HL-60 (cell line): Measurements from ENCODE around the gene TRABD.

Experiments used
- DNase-seq, 2 experiments: peaks; one replicate each; pipeline ENCODE4 v3.0.0-alpha.2; 2010 to 2020; ENCODE audit warnings: low read depth in 1 of 2, low spot score in 1 of 2
- H3K27ac ChIP-seq: fragments of 250-450 bp; sonication (Bioruptor Pico); replicated peaks from 2 replicates; pipeline ENCODE4 v1.5.1; 2020; ENCODE audit warnings: mild to moderate bottlenecking, moderate library complexity
- H3K27me3 ChIP-seq: fragments of 250-450 bp; sonication (Bioruptor Pico); 2 replicates; pipeline ENCODE4 v1.5.1; 2021; ENCODE audit warnings: mild to moderate bottlenecking, moderate library complexity; ENCODE audit not compliant: insufficient read depth, poor library complexity, severe bottlenecking
- H3K4me3 ChIP-seq: replicated peaks from 2 replicates; pipeline ENCODE4 v1.5.1; 2011; ENCODE audit warnings: mild to moderate bottlenecking, control low read depth, low read length; ENCODE audit not compliant: insufficient read depth
- GABPA ChIP-seq: IDR thresholded peaks from 2 replicates; pipeline ENCODE4 v1.6.1; 2012; ENCODE audit warnings: low read depth
- POLR2AphosphoS5 ChIP-seq: IDR thresholded peaks from 2 replicates; pipeline ENCODE4 v1.6.1; 2012; ENCODE audit warnings: low read depth
- SPI1 ChIP-seq: IDR thresholded peaks from 2 replicates; pipeline ENCODE4 v1.6.1; 2012; ENCODE audit warnings: low read depth, mild to moderate bottlenecking, borderline replicate concordance
- TF ChIP-seq, protein P1 (sequence below): IDR thresholded peaks from 2 replicates; pipeline ENCODE4 v1.6.1; 2012; ENCODE audit warnings: low read depth; ENCODE audit not compliant: insufficient replicate concordance
- TF ChIP-seq, protein P2 (sequence below): IDR thresholded peaks from one replicate; pipeline ENCODE4 v1.5.1; 2011; ENCODE audit warnings: low read length, control low read depth, inconsistent platforms; ENCODE audit not compliant: insufficient read depth

The TRABD gene

DNA sequence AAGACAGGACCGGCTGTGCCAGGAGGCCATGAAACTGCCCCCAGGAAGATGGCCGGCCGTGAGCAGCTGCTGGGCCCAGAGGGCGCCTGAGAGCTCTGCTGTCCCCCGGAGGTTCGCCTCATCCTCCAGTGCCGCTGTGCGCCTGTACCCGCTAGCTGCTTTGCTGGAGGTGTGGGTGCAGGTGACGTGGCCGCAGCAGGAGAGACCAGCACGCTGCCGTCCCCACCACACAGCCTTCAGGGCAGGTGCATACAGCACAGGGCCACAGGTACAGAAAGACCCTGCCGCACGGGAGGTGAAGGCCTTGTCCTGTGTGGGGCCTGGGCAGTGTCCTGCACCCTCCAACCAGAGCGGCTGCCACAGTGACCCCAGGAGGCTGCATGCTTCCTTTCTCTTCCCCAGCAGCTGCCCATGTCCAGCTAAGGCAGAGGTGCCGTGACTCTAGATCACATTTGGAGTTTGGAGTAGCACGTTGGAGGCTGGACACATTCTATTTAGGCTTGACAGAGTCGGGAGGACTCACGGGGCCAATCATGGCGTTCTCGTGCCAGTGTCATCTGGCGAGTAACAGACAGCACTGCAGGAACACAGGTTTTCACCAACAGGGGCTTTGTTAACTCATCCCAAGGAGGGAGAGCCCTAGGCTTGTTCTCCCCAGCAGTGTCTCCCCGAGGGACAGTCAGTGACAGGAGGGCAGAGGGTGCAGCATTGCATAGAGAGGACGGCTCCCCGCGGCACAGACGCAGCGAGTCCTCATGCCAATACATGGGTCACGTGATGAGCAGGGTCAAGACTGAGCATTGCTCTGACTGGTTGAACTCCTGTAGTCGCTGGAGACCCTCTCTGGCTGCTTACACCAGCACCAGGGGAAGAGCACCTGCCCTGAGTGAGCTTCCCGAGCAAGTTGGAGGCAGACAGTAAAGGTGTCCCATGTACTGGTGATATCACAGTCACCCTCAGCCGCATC, 33.9 kb upstream of the TRABD start:
- TF ChIP-seq, protein P1, sequence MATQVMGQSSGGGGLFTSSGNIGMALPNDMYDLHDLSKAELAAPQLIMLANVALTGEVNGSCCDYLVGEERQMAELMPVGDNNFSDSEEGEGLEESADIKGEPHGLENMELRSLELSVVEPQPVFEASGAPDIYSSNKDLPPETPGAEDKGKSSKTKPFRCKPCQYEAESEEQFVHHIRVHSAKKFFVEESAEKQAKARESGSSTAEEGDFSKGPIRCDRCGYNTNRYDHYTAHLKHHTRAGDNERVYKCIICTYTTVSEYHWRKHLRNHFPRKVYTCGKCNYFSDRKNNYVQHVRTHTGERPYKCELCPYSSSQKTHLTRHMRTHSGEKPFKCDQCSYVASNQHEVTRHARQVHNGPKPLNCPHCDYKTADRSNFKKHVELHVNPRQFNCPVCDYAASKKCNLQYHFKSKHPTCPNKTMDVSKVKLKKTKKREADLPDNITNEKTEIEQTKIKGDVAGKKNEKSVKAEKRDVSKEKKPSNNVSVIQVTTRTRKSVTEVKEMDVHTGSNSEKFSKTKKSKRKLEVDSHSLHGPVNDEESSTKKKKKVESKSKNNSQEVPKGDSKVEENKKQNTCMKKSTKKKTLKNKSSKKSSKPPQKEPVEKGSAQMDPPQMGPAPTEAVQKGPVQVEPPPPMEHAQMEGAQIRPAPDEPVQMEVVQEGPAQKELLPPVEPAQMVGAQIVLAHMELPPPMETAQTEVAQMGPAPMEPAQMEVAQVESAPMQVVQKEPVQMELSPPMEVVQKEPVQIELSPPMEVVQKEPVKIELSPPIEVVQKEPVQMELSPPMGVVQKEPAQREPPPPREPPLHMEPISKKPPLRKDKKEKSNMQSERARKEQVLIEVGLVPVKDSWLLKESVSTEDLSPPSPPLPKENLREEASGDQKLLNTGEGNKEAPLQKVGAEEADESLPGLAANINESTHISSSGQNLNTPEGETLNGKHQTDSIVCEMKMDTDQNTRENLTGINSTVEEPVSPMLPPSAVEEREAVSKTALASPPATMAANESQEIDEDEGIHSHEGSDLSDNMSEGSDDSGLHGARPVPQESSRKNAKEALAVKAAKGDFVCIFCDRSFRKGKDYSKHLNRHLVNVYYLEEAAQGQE = no peak
- no peak for TF ChIP-seq SPI1
- TF ChIP-seq, protein P2, sequence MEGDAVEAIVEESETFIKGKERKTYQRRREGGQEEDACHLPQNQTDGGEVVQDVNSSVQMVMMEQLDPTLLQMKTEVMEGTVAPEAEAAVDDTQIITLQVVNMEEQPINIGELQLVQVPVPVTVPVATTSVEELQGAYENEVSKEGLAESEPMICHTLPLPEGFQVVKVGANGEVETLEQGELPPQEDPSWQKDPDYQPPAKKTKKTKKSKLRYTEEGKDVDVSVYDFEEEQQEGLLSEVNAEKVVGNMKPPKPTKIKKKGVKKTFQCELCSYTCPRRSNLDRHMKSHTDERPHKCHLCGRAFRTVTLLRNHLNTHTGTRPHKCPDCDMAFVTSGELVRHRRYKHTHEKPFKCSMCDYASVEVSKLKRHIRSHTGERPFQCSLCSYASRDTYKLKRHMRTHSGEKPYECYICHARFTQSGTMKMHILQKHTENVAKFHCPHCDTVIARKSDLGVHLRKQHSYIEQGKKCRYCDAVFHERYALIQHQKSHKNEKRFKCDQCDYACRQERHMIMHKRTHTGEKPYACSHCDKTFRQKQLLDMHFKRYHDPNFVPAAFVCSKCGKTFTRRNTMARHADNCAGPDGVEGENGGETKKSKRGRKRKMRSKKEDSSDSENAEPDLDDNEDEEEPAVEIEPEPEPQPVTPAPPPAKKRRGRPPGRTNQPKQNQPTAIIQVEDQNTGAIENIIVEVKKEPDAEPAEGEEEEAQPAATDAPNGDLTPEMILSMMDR = no peak
- TF ChIP-seq POLR2AphosphoS5 = no peak
- TF ChIP-seq GABPA = no peak
- H3K27ac ChIP-seq = no peak overlapping the region
- H3K27me3 ChIP-seq = no peaks in the 10 kb centered on the region
- no peak for DNase-seq
- H3K4me3 ChIP-seq = no peak overlapping the region

DNA sequence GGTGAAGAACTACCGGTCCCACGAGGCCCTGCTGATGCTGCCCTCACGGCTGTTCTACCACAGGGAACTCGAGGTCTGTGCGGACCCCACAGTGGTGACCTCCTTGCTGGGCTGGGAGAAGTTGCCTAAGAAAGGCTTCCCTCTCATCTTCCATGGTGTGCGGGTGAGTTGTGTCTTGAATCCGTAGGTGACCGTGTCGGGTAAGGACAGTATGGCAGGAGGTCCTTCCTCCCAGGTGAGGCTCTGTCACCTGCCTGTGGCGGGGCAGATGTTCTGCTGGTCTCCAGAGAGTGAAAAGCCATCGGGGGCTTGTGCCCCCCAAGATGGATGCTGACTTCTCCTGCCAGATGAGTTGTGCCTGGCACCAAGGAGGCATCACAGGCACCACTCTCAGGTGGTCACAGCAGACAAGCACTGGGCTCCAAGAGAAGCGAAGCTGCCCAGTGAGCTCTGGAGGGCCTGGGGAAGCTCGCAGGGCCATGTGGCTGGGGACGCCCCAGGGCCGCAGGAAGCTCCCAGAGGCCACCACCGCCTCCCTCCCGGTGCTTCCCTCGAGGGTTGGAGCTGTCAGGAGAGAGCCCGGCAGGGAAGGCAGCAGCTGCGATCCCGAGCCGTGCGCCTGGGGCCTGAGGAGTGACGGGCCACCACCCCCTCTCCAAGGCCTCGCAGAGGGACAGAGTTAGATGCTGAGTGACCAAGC, 32.5 kb upstream of the TRABD start:
- Histone ChIP-seq H3K27ac (no peak overlapping the region), H3K4me3 (no peak overlapping the region), H3K27me3 (no peaks in the 10 kb centered on the region)
- no peak for DNase-seq
- TF ChIP-seq, protein P1 = no peak
- no peak for TF ChIP-seq SPI1
- TF ChIP-seq POLR2AphosphoS5 = no peak
- TF ChIP-seq GABPA = no peak
- TF ChIP-seq, protein P2 = no peak

DNA sequence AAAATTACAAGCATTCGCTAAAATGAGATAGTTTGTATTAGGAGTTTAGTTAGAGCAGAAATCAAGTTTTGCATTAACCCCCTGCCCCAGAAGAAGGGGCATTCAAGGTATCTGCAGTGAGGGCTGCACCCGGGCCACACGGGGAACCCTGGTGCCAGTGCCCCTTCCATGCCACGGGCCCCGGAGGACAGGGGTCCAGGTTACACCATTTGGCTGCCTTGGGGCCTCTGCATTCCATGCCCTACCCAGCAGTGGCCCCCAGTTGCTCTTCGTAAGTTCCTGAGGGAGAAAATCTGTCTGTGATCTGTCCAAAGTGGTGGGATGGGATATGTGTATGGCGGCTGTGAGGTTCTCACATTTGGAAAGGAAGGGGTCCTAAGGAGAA, 32.0 kb upstream of the TRABD start:
- TF ChIP-seq, protein P1 = no peak
- TF ChIP-seq, protein P2 = no peak
- TF ChIP-seq POLR2AphosphoS5 (no peak), SPI1 (no peak), GABPA (no peak)
- H3K27me3 ChIP-seq = no peaks in the 10 kb centered on the region
- H3K4me3 ChIP-seq = no peak overlapping the region
- DNase-seq = no peak
- H3K27ac ChIP-seq = no peak overlapping the region
